Effector memory CD8-positive, alpha-beta T cell (primary cell): ENCODE measurements around the gene ERAS.
A peak's percentile ranks its signal among the peaks of the same experiment; 100 is the strongest.
"Not testable (repeated sequence)": the region's sequence is repeated elsewhere in the genome, so short reads cannot be mapped to it uniquely, and the experiment has no call there.

Experiments
- ATAC-seq: fragments of 150-1000 bp; cut with Tn5 transposase; replicated peaks from 2 replicates; pipeline ENCODE4 v1.10.0; 2021; ENCODE audit warnings: mild to moderate bottlenecking, moderate library complexity
- DNase-seq, 3 experiments: peaks; one replicate each; pipeline ENCODE4 v3.0.0; 2021
- H3K27ac Mint-ChIP-seq, 2 donors: one replicate each; pipeline ENCODE4 v1.8.0; 2022; ENCODE audit warnings: mild to moderate bottlenecking in 2 of 2, mixed read lengths in 2 of 2, moderate library complexity in 2 of 2
- H3K27me3 Mint-ChIP-seq, 2 donors: one replicate each; pipeline ENCODE4 v1.8.0; 2022; ENCODE audit warnings: mixed read lengths in 2 of 2
- H3K36me3 Mint-ChIP-seq: one replicate; pipeline ENCODE4 v1.8.0; 2022; ENCODE audit warnings: mild to moderate bottlenecking, moderate library complexity, mixed read lengths; ENCODE audit not compliant: insufficient read depth
- H3K4me1 Mint-ChIP-seq, 2 donors: one replicate each; pipeline ENCODE4 v1.8.0; 2022; ENCODE audit warnings: low read depth in 2 of 2, mixed read lengths in 2 of 2
- H3K4me3 Mint-ChIP-seq, 2 donors: one replicate each; pipeline ENCODE4 v1.8.0; 2022; ENCODE audit warnings: mild to moderate bottlenecking in 2 of 2, mixed read lengths in 2 of 2, moderate library complexity in 2 of 2
- H3K9me3 Mint-ChIP-seq, 2 donors: one replicate each; pipeline ENCODE4 v1.8.0; 2022; ENCODE audit warnings: mixed read lengths in 2 of 2

ERAS gene

GRCh38 chrX:48802905-48803200 is 23.5 kb upstream of the ERAS start:
- peak overlapping the region; percentile 93 to 95 for H3K4me3 Mint-ChIP-seq
- no peak for DNase-seq
- H3K9me3 Mint-ChIP-seq: no peaks in the 10 kb centered on the region
- peaks cover 23% of the 10 kb centered on the region for H3K36me3 Mint-ChIP-seq
- H3K27ac Mint-ChIP-seq: peak overlapping the region; percentile 46 to 96
- peaks cover 9 to 16% of the 10 kb centered on the region in 2 donors for H3K4me1 Mint-ChIP-seq
- no peak for ATAC-seq
- no peaks in the 10 kb centered on the region for H3K27me3 Mint-ChIP-seq

- DNase-seq: no peak
- no peaks in the 10 kb centered on the region for H3K9me3 Mint-ChIP-seq
- no peak overlapping the region for H3K4me3 Mint-ChIP-seq
- no peak for ATAC-seq
- H3K27me3 Mint-ChIP-seq: no peaks in the 10 kb centered on the region
- peaks cover 23% of the 10 kb centered on the region for H3K36me3 Mint-ChIP-seq
- H3K4me1 Mint-ChIP-seq: peaks cover 4 to 10% of the 10 kb centered on the region in 2 donors
- peak overlapping the region in 1 of 2 donors; percentile 44 for H3K27ac Mint-ChIP-seq
Measured at GRCh38 chrX:48806081-48806480, 20.2 kb upstream of the ERAS start.

- Mint-ChIP-seq H3K9me3 (no peaks in the 10 kb centered on the region), H3K4me3 (no peak overlapping the region), H3K36me3 (peaks cover 15% of the 10 kb centered on the region), H3K27me3 (no peaks in the 10 kb centered on the region), H3K27ac (no peak overlapping the region), H3K4me1 (no peaks in the 10 kb centered on the region)
- ATAC-seq (no peak), DNase-seq (no peak)
Measured at GRCh38 chrX:48813644-48814043, 12.7 kb upstream of the ERAS start.

DNA sequence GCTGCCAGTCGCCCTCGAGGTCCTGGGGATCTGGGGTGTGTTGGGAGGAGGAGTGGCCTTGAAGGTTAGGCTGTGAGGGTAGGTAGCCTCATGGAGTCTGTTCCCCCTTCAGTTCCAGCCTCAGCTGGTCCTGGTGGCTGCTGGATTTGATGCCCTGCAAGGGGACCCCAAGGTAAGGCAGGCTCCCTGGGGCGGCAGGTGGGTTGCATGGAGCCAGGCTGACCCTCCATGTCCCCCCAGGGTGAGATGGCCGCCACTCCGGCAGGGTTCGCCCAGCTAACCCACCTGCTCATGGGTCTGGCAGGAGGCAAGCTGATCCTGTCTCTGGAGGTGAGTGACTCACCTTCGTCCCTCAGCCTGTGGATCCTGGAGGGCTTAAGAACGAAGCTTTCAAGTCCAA is 11.6 kb upstream of the ERAS start:
- no peaks in the 10 kb centered on the region for H3K9me3 Mint-ChIP-seq
- H3K27me3 Mint-ChIP-seq: no peaks in the 10 kb centered on the region
- H3K27ac Mint-ChIP-seq: no peak overlapping the region
- DNase-seq (no peak), ATAC-seq (no peak)
- H3K4me3 Mint-ChIP-seq: no peak overlapping the region
- H3K36me3 Mint-ChIP-seq: peaks cover 20% of the 10 kb centered on the region
- H3K4me1 Mint-ChIP-seq: no peaks in the 10 kb centered on the region

- DNase-seq (no peak), ATAC-seq (no peak)
- Mint-ChIP-seq H3K27me3 (no peaks in the 10 kb centered on the region), H3K27ac (no peak overlapping the region), H3K36me3 (peaks cover 20% of the 10 kb centered on the region), H3K4me3 (no peak overlapping the region), H3K4me1 (no peaks in the 10 kb centered on the region), H3K9me3 (no peaks in the 10 kb centered on the region)
Measured at GRCh38 chrX:48815266-48815665, 11.0 kb upstream of the ERAS start.

DNA sequence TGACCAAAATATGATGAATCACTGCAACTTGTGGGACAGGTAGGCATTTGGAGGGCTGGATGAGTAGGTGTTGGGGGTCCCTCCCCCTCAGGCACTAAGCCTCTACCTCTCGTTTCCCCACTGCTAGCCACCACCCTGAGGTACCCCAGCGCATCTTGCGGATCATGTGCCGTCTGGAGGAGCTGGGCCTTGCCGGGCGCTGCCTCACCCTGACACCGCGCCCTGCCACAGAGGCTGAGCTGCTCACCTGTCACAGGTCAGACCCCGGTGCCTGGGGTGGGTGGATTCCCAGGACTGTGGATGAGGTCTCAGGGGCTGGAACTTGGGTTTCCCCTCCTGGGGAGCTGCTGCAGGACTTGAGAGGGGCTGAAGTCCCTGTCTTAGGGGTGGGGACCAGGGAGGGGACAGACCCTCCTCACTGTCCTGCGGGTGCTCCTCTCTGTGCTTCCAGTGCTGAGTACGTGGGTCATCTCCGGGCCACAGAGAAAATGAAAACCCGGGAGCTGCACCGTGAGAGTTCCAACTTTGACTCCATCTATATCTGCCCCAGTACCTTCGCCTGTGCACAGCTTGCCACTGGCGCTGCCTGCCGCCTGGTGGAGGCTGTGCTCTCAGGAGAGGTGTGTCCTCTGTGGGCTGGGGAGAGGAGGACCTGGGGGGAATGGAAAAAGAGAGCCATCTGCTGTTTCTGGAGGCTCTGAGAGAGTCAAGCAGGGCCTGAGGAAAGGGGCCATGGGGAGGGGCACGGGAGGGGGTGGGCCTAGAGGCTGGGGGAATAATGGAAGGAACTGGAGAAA is 10.1 kb upstream of the ERAS start:
- Mint-ChIP-seq H3K36me3 (peaks cover 17% of the 10 kb centered on the region), H3K4me3 (no peak overlapping the region), H3K4me1 (no peaks in the 10 kb centered on the region), H3K27ac (no peak overlapping the region), H3K9me3 (no peaks in the 10 kb centered on the region), H3K27me3 (no peaks in the 10 kb centered on the region)
- DNase-seq (no peak), ATAC-seq (no peak)

DNA sequence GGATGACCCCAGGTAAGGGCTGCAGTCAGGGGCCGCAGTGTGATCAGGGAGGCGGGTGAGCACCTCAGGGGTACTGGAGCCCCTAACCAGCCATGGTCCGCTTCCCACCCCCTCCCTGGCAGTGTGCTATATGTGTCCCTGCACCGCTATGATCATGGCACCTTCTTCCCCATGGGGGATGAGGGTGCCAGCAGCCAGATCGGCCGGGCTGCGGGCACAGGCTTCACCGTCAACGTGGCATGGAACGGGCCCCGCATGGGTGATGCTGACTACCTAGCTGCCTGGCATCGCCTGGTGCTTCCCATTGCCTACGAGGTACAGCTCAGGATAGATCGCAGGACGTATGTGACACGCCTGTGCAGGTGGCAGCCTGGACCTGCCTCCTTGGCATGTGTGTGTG is 8.2 kb upstream of the ERAS start:
- DNase-seq (no peak), ATAC-seq (no peak)
- Mint-ChIP-seq H3K27ac (no peak overlapping the region), H3K9me3 (no peaks in the 10 kb centered on the region), H3K36me3 (peaks cover 14% of the 10 kb centered on the region), H3K4me1 (no peaks in the 10 kb centered on the region), H3K4me3 (no peak overlapping the region), H3K27me3 (no peaks in the 10 kb centered on the region)

DNA sequence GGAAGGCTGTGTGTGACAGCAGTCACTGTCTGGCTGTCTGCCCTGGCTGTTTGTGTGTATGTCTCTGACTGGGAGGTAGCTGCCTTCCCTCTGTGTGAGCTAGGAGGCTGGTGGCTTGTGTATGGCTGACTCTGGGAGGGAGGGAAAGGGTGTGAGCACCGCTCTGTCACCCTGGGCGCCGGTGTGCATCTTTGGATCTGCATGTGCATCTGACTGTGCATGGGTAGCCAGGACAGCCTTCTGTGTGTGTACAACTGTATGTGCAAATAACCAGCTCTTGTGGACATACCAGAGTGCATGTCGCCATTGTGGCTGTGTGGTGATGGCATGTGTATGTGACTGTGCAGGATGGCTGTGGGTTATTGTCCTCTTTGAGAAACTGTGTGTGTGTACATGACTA is 7.4 kb upstream of the ERAS start:
- Mint-ChIP-seq H3K4me3 (no peak overlapping the region), H3K4me1 (no peaks in the 10 kb centered on the region), H3K27me3 (no peaks in the 10 kb centered on the region), H3K27ac (no peak overlapping the region), H3K36me3 (peaks cover 10% of the 10 kb centered on the region), H3K9me3 (no peaks in the 10 kb centered on the region)
- no peak for DNase-seq
- ATAC-seq: no peak

DNA sequence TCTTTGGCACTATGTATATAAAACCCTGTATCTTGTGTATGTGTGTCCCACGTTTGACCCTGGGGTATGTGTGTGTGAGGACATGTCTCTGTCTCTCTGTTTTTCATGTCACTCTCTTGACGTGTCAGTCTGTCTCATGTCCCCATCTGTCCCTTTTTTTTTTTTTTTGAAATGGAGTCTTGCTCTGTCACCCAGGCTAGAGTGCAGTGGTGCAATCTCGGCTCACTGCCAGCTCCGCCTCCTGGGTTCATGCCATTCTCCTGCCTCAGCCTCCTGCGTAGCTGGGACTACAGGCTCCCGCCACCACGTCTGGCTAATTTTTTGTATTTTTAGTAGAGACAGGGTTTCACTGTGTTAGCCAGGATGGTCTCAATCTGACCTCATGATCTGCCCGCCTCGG is 6.9 kb upstream of the ERAS start:
- H3K36me3 Mint-ChIP-seq: peaks cover 10% of the 10 kb centered on the region
- H3K9me3 Mint-ChIP-seq, DNase-seq, H3K27ac Mint-ChIP-seq, H3K4me3 Mint-ChIP-seq, H3K4me1 Mint-ChIP-seq, H3K27me3 Mint-ChIP-seq, ATAC-seq: not testable (repeated sequence)

- Mint-ChIP-seq H3K36me3 (peaks cover 16% of the 10 kb centered on the region), H3K9me3 (no peaks in the 10 kb centered on the region), H3K27ac (no peak overlapping the region), H3K27me3 (peaks cover 6 to 10% of the 10 kb centered on the region in 2 donors), H3K4me1 (peaks cover 0 to 4% of the 10 kb centered on the region in 2 donors), H3K4me3 (no peak overlapping the region)
- ATAC-seq: no peak
- DNase-seq: no peak
Measured at GRCh38 chrX:48823053-48823452, 3.3 kb upstream of the ERAS start.

DNA sequence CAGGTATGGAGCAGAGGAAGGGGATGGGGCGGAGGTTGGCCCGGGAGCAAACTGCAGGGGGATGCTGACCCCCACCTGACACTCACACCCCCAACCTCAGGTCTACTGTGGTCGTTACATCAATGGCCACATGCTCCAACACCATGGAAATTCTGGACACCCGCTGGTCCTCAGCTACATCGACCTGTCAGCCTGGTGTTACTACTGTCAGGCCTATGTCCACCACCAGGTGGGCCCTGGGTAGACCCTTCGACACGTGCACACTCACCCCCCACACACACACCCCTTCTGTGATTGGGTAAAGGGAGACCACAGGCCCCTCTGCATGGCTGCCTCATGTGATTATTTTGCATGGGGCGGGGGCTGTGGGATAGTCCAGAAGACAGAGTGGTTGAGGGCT is 2.2 kb upstream of the ERAS start:
- no peaks in the 10 kb centered on the region for H3K9me3 Mint-ChIP-seq
- DNase-seq (no peak), ATAC-seq (no peak)
- no peak overlapping the region for H3K27ac Mint-ChIP-seq
- peaks cover 0 to 4% of the 10 kb centered on the region in 2 donors for H3K4me1 Mint-ChIP-seq
- H3K4me3 Mint-ChIP-seq: no peak overlapping the region
- H3K27me3 Mint-ChIP-seq: peaks cover 6 to 19% of the 10 kb centered on the region in 2 donors
- peaks cover 13% of the 10 kb centered on the region for H3K36me3 Mint-ChIP-seq

GRCh38 chrX:48826876-48827653 is 752 bp downstream of the ERAS start:
- Mint-ChIP-seq H3K9me3 (no peaks in the 10 kb centered on the region), H3K27ac (peak overlapping the region in 1 of 2 donors; percentile 75), H3K36me3 (peaks cover 6% of the 10 kb centered on the region), H3K4me1 (peaks cover 0 to 4% of the 10 kb centered on the region in 2 donors), H3K27me3 (peaks cover 12 to 40% of the 10 kb centered on the region in 2 donors), H3K4me3 (peak overlapping the region; percentile 66 to 81)
- DNase-seq: no peak
- peak; percentile 10 for ATAC-seq

DNA sequence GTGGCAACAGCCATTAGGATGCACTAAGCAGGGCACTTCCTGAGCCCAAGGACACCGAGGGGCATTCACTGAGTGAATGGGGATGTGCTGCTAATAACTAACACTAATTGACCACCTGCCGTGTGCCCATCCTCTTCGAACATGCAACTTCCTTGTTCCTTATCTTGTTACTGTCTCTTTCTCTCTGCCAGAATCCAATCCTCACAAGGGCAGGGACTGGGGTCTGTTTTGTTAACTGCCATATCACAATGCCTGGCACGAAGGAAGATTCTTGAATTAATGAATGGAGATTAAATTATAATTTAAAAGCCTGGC is 1.3 kb downstream of the ERAS start:
- H3K4me1 Mint-ChIP-seq: peaks cover 0 to 4% of the 10 kb centered on the region in 2 donors
- DNase-seq (no peak), ATAC-seq (no peak)
- peaks cover 15 to 43% of the 10 kb centered on the region in 2 donors for H3K27me3 Mint-ChIP-seq
- peak overlapping the region in 1 of 2 donors; percentile 75 for H3K27ac Mint-ChIP-seq
- H3K36me3 Mint-ChIP-seq: peaks cover 6% of the 10 kb centered on the region
- peak overlapping the region; percentile 66 to 81 for H3K4me3 Mint-ChIP-seq
- H3K9me3 Mint-ChIP-seq: no peaks in the 10 kb centered on the region
